ENCODE data around the gene PPP2R5C. TPM values are rescaled to one million over a fixed set of nuclear protein-coding genes. Genes with fewer than 3 reads are reported as not detected.

The PPP2R5C gene
- total and polyA plus RNA-seq, 2 of the 8 experiments (the other 6 are each of a cell fraction or from before 2014, with no cell fraction given), result 49.6 to 95.9 TPM

GRCh38 chr14:101898416-101898815 is 136.9 kb downstream of the PPP2R5C start:
- H4K8ac ChIP-seq (ENCODE audit: extremely low read depth, insufficient read depth, low read length), result no peak overlapping the region
- no peak overlapping the region for H3K4me3 ChIP-seq (ENCODE audit: extremely low read depth in 1 of 4, insufficient read depth in 2 of 4, low read depth in 3 of 4, low read length in 4 of 4)
- no peak overlapping the region for H4K5ac ChIP-seq (ENCODE audit: insufficient read length, low read depth, low read length)
- ChIA-PET CTCF (ENCODE audit: partially characterized antibody) (interaction anchor here (0.6 to 2.9 kb wide), 4 partner anchors 45 to 128 kb away, joined by 3 to 20 read pairs (median 4); no protein-coding TSS in a partner anchor), POLR2A (ENCODE audit: partially characterized antibody) (no interaction called here)
- H3K4me2 ChIP-seq (ENCODE audit: insufficient read depth in 1 of 2, low read depth in 2 of 2, low read length in 2 of 2), result no peak overlapping the region
- no peak overlapping the region for H3K18ac ChIP-seq (ENCODE audit: extremely low read depth, low read length)
- no peak overlapping the region for H3K4ac ChIP-seq (replicated peaks; ENCODE audit: insufficient read length, low read depth, low read length)
- no peaks in the 10 kb centered on the region for H3K9me3 ChIP-seq (ENCODE audit: insufficient read depth in 2 of 2, low read depth in 1 of 2, low read length in 1 of 2)
- H3K79me1 ChIP-seq (ENCODE audit: low read depth, low read length), result no peaks in the 10 kb centered on the region
- no peaks in the 10 kb centered on the region for H3K79me2 ChIP-seq (ENCODE audit: control insufficient read depth in 1 of 2, insufficient read depth in 2 of 2, low read length in 2 of 2)
- no peaks in the 10 kb centered on the region for H3K27me3 ChIP-seq (replicated peaks in 1 of 4; ENCODE audit: control insufficient read depth in 3 of 4, extremely low read depth in 1 of 4, insufficient read depth in 3 of 4, low read length in 3 of 4)
- H3K9ac ChIP-seq (replicated peaks in 1 of 4; ENCODE audit: extremely low read depth in 1 of 4, low read depth in 3 of 4, low read length in 3 of 4), result no peak overlapping the region
- no peak overlapping the region for H3K27ac ChIP-seq (ENCODE audit: low read depth, low read length)
- H2BK20ac ChIP-seq (ENCODE audit: low read length), result no peak overlapping the region
- H2BK120ac ChIP-seq (replicated peaks; ENCODE audit: low read depth, low read length), result no peak overlapping the region
- no peak overlapping the region for H2BK12ac ChIP-seq (ENCODE audit: low read depth, low read length)
- no peak overlapping the region for H3K14ac ChIP-seq (ENCODE audit: insufficient read length)
- H2AK5ac ChIP-seq (ENCODE audit: low read depth, low read length), result no peak overlapping the region
- no peak overlapping the region for H2AFZ ChIP-seq (ENCODE audit: low read length)
- peak overlapping the region; percentile 55 for H4K91ac ChIP-seq (replicated peaks; ENCODE audit: insufficient read length, low read length)
- H2BK5ac ChIP-seq (ENCODE audit: low read depth, low read length), result no peak overlapping the region
- peaks cover 3 to 44% (median 14%) of the 10 kb centered on the region in 4 experiments; a peak in 7 of 8 replicates for H3K36me3 ChIP-seq (ENCODE audit: control insufficient read depth in 2 of 4, insufficient read depth in 4 of 4, low read length in 3 of 4)
- no peaks in the 10 kb centered on the region for H3K4me1 ChIP-seq (replicated peaks in 1 of 4; ENCODE audit: control insufficient read depth in 3 of 4, insufficient read depth in 4 of 4, low read length in 3 of 4)
- 86% methylated on average over 8 of the region's 8 CpGs; no CpG with 5 or more reads in 1 of the 2 experiments for WGBS, 2 experiments (ENCODE audit: extremely low coverage in 1 of 2, insufficient coverage in 1 of 2, insufficient read length in 1 of 2, insufficient replicate concordance in 2 of 2, low coverage in 1 of 2, low lambda C conversion rate in 2 of 2, missing lambda C conversion rate in 1 of 2)
- TF ChIP-seq NRF1 (IDR thresholded peaks at IDR 0.05; ENCODE audit: low read depth, low read length), result no peak
- no peak overlapping the region for H2BK15ac ChIP-seq (ENCODE audit: low read length)
- FAIRE-seq (no peak), DNase-seq (ENCODE audit: low read depth in 1 of 2, low spot score in 2 of 2) (no peak)
- no peaks in the 10 kb centered on the region for H3K23me2 ChIP-seq (ENCODE audit: low read depth, low read length)
- no peaks in the 10 kb centered on the region for H4K20me1 ChIP-seq (replicated peaks in 1 of 2; ENCODE audit: control insufficient read depth in 1 of 2, insufficient read depth in 2 of 2, low read length in 2 of 2)
- H3K23ac ChIP-seq (ENCODE audit: insufficient read length), result no peak overlapping the region
- H3K56ac ChIP-seq (replicated peaks; ENCODE audit: insufficient read length, low read depth, low read length), result no peak overlapping the region
